ENCODE measurements around the gene REM1.

The REM1 gene

GRCh38 chr20:31515072-31515774, 40.1 kb downstream of the REM1 start:
- no peak for TF ChIP-seq POU6F1 (CRISPR knock-in tag; IDR thresholded peaks at IDR 0.05; ENCODE audit: borderline replicate concordance, low read depth)
- no peak for TF ChIP-seq PPARA (CRISPR knock-in tag; IDR thresholded peaks at IDR 0.05; ENCODE audit: borderline replicate concordance)
- TF ChIP-seq ZFP3 (CRISPR knock-in tag; IDR thresholded peaks at IDR 0.05): no peak
- no peak for TF ChIP-seq PATZ1 (CRISPR knock-in tag; IDR thresholded peaks at IDR 0.05; ENCODE audit: borderline replicate concordance)
- no peak for TF ChIP-seq ARNTL (CRISPR knock-in tag; IDR thresholded peaks at IDR 0.05; ENCODE audit: borderline replicate concordance, low read depth)
- no peak for TF ChIP-seq ZNF565 (CRISPR knock-in tag; conservative IDR thresholded peaks at IDR 0.05; ENCODE audit: low read depth)
- TF ChIP-seq SNAI2 (CRISPR knock-in tag; IDR thresholded peaks at IDR 0.05): no peak
- TF ChIP-seq OSR1 (CRISPR knock-in tag; IDR thresholded peaks at IDR 0.05): no peak
- no peak for TF ChIP-seq TCF4 (CRISPR knock-in tag; IDR thresholded peaks at IDR 0.05; ENCODE audit: borderline replicate concordance)
- no peak; the same call in 2 of the 3 replicates for ATAC-seq

- no peak for ATAC-seq
- TF ChIP-seq BACH2 (CRISPR knock-in tag; IDR thresholded peaks at IDR 0.05; ENCODE audit: borderline replicate concordance): no peak
- no peak for TF ChIP-seq GLIS3 (CRISPR knock-in tag; IDR thresholded peaks at IDR 0.05)
- TF ChIP-seq ESRRG (CRISPR knock-in tag; IDR thresholded peaks at IDR 0.05): no peak
- no peak for TF ChIP-seq CSRNP3 (CRISPR knock-in tag; IDR thresholded peaks at IDR 0.05)
- no peak for TF ChIP-seq SNAI2 (CRISPR knock-in tag; IDR thresholded peaks at IDR 0.05)
- no peak for TF ChIP-seq ZNF70 (CRISPR knock-in tag; IDR thresholded peaks at IDR 0.05)
- TF ChIP-seq ZFP3 (CRISPR knock-in tag; IDR thresholded peaks at IDR 0.05): no peak
- no peak for TF ChIP-seq OSR1 (CRISPR knock-in tag; IDR thresholded peaks at IDR 0.05)
- no peak for TF ChIP-seq ZC3H10 (CRISPR knock-in tag; IDR thresholded peaks at IDR 0.05)
- TF ChIP-seq PPARA (CRISPR knock-in tag; IDR thresholded peaks at IDR 0.05; ENCODE audit: borderline replicate concordance): no peak
- no peak for TF ChIP-seq TCF4 (CRISPR knock-in tag; IDR thresholded peaks at IDR 0.05; ENCODE audit: borderline replicate concordance)
Observed at GRCh38 chr20:31515775-31516107, 40.7 kb downstream of the REM1 start.

GRCh38 chr20:31516166-31516565, 41.1 kb downstream of the REM1 start:
- ATAC-seq: no peak
- no peak for TF ChIP-seq TOX (CRISPR knock-in tag; IDR thresholded peaks at IDR 0.05; ENCODE audit: borderline replicate concordance)
- no peak for TF ChIP-seq OSR1 (CRISPR knock-in tag; IDR thresholded peaks at IDR 0.05)
- TF ChIP-seq CSDC2 (CRISPR knock-in tag; IDR thresholded peaks at IDR 0.05): no peak
- no peak for TF ChIP-seq GLIS3 (CRISPR knock-in tag; IDR thresholded peaks at IDR 0.05)
- no peak for TF ChIP-seq ZFP3 (CRISPR knock-in tag; IDR thresholded peaks at IDR 0.05)
- no peak for TF ChIP-seq TSHZ2 (CRISPR knock-in tag; IDR thresholded peaks at IDR 0.05)
- TF ChIP-seq ZFP30 (CRISPR knock-in tag; IDR thresholded peaks at IDR 0.05): no peak
- no peak for TF ChIP-seq BACH2 (CRISPR knock-in tag; IDR thresholded peaks at IDR 0.05; ENCODE audit: borderline replicate concordance)
- TF ChIP-seq ZNF565 (CRISPR knock-in tag; conservative IDR thresholded peaks at IDR 0.05; ENCODE audit: low read depth): no peak
- no peak for TF ChIP-seq ZC3H10 (CRISPR knock-in tag; IDR thresholded peaks at IDR 0.05)
- TF ChIP-seq ISL1 (CRISPR knock-in tag; IDR thresholded peaks at IDR 0.05): no peak
- no peak for TF ChIP-seq PATZ1 (CRISPR knock-in tag; IDR thresholded peaks at IDR 0.05; ENCODE audit: borderline replicate concordance)
- no peak for TF ChIP-seq ESRRG (CRISPR knock-in tag; IDR thresholded peaks at IDR 0.05)
